Gastrocnemius medialis (tissue), 4 donors: ENCODE data around the gene PAK2.

Experiments
- CTCF ChIP-seq, 5 experiments: fragments of 450-650 bp in 3 of 5; fragments of 200-600 bp in 2 of 5; sonication (generic) in 2 of 5; IDR thresholded peaks in 4 of 5; conservative IDR thresholded peaks in 1 of 5; 1 replicate in 4 of 5; 2 replicates in 1 of 5; pipeline ENCODE4 v1.5.1; 2016 to 2019; ENCODE audit warnings: antibody characterized with exemption in 5 of 5, mild to moderate bottlenecking in 3 of 5, moderate library complexity in 3 of 5
- POLR2A ChIP-seq, 2 donors: fragments of 450-650 bp; IDR thresholded peaks; one replicate each; pipeline ENCODE4 v1.6.1; 2017; ENCODE audit warnings: antibody characterized with exemption in 2 of 2, mild to moderate bottlenecking in 2 of 2, moderate library complexity in 2 of 2

GRCh38 chr3:196867507-196868296, 128.0 kb downstream of the PAK2 start, which contains the start of gene SENP5:
- TF ChIP-seq CTCF (IDR thresholded peaks at IDR 0.05 in 4 of 5, conservative IDR thresholded peaks at IDR 0.05 in 1 of 5): no peak
- peak; percentile 89 to 96 for TF ChIP-seq POLR2A (IDR thresholded peaks at IDR 0.05)
